GM12864 (cell line): Measurements from ENCODE around the gene NKD1.
A peak's percentile ranks its signal among the peaks of the same experiment; 100 is the strongest.

Experiments
- DNase-seq: peaks from one replicate; pipeline ENCODE4 v3.0.0-alpha.2; 2011; ENCODE audit warnings: low read depth
- H3K4me3 ChIP-seq: 2 replicates; pipeline ENCODE4 v1.5.1; 2011; ENCODE audit warnings: mild to moderate bottlenecking, low read depth, low read length, control low read depth
- TF ChIP-seq, protein P1 (sequence below): IDR thresholded peaks from 2 replicates; pipeline ENCODE4 v1.5.1; 2011; ENCODE audit warnings: low read depth, mild to moderate bottlenecking, moderate library complexity, low read length, control low read depth, inconsistent platforms; ENCODE audit errors: missing control alignments

The NKD1 gene

DNA sequence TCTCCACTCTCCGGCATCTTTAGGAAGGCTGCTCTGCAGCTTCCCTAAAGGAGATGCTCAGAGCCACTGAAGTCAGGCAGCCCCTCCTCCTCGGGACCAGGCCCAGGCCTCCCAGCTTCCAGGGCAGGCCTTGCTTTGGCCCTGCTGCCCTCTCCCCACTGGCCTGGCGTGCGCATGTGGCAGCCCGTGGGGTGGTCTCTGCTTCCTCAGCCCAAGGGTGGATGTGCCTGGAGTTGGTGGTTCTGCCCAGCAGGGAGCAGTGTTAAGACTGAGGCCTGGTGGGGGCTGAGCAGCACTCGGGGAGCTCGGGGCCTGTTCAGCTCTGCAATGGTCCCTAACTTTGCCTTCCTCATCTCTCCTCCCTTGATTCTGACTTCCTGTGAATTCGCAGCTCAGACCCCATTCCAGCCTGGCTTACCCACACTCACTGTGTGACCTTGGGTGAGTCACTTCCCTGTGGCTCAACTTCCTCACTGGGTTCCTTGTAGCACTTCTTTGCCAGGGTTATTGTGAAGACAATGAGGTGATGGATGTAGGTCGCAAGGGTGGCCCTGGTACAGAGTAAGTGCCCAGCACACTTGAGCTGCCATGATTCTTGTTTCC lies 63.2 kb downstream of the NKD1 start:
- DNase-seq, result no peak
- no peak overlapping the region for H3K4me3 ChIP-seq
- TF ChIP-seq, protein P1, sequence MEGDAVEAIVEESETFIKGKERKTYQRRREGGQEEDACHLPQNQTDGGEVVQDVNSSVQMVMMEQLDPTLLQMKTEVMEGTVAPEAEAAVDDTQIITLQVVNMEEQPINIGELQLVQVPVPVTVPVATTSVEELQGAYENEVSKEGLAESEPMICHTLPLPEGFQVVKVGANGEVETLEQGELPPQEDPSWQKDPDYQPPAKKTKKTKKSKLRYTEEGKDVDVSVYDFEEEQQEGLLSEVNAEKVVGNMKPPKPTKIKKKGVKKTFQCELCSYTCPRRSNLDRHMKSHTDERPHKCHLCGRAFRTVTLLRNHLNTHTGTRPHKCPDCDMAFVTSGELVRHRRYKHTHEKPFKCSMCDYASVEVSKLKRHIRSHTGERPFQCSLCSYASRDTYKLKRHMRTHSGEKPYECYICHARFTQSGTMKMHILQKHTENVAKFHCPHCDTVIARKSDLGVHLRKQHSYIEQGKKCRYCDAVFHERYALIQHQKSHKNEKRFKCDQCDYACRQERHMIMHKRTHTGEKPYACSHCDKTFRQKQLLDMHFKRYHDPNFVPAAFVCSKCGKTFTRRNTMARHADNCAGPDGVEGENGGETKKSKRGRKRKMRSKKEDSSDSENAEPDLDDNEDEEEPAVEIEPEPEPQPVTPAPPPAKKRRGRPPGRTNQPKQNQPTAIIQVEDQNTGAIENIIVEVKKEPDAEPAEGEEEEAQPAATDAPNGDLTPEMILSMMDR, result peak; percentile 27

DNA sequence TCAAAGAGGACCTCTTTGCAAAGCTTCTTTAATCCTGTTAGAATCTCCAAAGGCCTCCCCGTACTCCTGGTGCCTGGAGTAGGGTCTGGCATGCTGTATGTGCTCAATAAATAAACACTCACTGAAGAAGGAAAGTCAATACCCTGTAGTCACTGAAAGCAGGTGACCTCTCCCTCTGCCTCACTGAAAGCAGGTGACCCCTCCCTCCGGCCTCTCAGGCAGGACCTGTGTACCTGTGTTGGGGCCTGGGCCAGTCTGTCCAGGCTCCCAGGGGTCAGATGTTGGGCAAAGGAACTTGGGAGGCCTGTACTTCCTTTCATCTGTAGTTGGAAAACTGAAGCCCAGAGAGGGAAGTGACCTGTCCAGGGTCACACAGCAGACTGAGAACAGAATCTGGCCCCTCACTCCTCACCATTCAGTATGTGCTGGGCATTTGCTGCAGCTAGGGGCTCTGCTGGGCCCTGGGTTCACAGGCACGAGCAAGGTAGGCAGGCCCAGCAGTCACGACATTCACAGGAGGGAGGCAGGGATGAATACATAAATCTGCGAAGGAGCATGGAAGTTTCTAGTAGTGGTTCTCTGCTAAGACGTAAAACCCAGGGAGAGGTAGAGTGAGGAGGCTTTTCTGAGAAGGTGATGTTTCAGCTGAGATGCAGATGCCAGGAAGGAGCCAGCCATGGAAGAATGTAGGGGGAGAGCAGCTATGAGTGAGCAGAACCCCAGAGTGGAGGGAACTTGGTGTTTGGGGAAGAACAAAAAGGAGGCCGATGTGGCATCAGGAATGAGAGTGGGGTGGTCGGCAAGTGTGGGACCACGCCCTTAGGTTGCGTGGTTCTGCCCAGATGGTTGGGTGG lies 64.0 kb downstream of the NKD1 start:
- TF ChIP-seq, protein P1, result no peak
- no peak overlapping the region for H3K4me3 ChIP-seq
- DNase-seq, result no peak

DNA sequence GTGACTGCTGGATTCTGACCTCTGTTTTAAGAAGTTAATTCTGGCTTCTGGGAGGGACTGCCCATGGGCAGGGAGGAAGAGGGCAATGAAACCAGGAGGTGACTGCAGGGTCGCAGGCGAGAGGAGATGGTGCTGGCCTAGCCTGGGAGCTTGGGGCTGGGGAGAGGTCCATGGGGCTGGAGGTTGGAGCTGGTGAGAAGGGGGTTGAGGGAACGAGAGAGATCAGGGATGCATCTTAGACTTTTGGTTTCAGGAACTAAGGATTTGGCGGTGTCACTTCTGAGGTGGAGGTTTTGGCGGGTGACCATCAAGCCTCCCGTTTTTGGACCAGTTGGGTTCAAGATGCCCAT lies 64.6 kb downstream of the NKD1 start:
- DNase-seq, result no peak
- H3K4me3 ChIP-seq, result no peak overlapping the region
- TF ChIP-seq, protein P1, result no peak

DNA sequence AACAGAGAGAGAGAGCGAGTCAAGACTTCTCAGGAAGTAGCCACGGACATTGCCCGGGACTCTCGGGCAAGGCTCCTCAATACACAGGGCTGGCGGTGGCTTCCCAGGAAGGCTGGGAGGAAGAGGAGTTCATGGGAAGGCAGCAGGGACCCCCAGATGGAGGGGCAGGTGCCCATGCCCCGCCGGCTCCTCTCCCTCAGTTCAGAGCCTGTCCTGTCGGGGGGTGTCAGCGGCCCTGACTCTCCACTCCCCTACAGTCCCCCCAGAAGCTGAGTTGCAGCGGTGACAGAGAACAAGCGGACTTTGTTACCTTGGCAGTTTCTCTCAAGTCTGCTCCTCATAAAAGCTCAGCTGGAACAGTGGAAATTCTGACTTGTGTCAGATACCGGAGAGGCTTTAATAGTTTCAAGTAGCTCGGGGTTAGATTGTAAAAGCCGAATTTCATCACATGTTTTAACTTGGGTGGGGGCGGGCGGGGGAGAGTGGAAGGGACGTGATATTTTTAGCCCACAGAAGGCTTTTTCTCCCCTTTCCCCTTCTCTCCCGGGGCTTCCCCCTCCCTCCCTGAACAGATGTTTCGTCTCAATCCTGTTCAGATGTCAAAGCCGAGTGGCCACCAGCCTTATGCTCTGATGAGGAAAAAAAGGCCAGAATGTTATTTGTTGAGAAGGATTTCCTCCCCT lies 65.2 kb downstream of the NKD1 start:
- TF ChIP-seq, protein P1, result no peak
- no peak overlapping the region for H3K4me3 ChIP-seq
- DNase-seq, result no peak

DNA sequence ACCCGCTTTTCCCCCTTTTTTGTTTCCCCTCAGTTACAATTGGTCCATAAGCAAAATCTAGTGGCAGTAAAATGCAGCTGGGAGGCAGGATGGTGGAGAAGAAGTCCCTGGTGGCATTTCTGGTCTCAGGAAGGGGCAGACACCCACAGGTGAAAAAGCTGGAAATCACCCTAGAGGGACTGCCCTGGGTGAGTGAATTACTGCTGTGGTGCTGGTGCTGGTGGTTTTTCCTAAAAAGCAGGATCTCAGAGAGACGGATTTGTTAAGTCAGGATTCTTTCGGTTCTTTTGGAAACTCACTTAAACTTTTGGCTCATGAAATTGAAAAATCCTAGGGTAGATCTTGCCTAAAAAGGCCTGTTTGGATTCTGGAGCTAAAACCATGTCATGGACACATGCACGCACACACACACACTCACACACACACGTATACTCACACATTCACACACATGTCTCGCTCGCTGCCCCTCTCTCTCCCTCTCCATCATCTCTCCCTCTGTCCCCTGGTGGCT lies 65.8 kb downstream of the NKD1 start:
- DNase-seq, result no peak
- H3K4me3 ChIP-seq, result no peak overlapping the region
- TF ChIP-seq, protein P1, result no peak

DNA sequence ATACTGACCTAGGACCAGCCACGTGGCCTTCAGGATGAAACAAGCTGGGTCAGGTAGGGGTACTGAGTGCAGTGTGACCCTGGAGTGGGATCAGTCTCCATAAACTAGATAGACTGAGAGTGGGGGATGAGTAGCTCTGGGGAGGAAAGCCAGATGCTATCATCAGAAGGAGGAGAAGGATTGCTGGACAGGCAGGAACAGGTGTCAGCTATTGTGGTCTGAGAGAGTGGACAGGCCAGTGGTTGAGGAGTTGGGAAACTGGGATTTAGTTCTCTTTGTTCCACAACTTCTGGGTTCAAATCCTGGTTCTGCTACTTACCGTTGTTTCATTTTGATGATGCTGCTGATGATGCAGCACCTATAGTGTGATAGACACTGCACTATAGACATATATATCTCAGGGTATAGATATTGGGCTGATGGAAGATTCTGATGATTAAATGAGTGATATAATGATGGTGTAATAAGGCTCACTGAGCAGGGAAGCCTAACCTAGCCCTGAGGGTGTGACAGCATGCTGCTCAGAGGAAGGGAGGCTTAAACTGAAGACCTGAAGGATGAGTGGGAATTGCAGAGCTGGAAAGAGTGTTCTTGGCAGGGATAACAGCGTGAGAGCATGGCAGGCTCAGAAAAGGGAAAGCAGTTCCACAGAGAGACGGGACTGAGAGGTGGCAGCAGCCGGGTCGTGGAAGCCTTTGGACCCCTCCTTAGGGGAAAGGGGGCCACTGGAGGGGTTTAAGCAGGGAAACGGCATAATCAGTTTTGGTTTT lies 66.9 kb downstream of the NKD1 start:
- TF ChIP-seq, protein P1, result no peak
- no peak for DNase-seq
- H3K4me3 ChIP-seq, result no peak overlapping the region
